ENCODE data around the gene GPR39. TPM values are rescaled to one million over a fixed set of nuclear protein-coding genes. Genes with fewer than 3 reads are reported as not detected.

GPR39 gene
- total and polyA plus RNA-seq, 2 donors (not counting 3 experiments of a cell fraction or from before 2014, with no cell fraction given), result 0.03 to 0.20 TPM

DNA sequence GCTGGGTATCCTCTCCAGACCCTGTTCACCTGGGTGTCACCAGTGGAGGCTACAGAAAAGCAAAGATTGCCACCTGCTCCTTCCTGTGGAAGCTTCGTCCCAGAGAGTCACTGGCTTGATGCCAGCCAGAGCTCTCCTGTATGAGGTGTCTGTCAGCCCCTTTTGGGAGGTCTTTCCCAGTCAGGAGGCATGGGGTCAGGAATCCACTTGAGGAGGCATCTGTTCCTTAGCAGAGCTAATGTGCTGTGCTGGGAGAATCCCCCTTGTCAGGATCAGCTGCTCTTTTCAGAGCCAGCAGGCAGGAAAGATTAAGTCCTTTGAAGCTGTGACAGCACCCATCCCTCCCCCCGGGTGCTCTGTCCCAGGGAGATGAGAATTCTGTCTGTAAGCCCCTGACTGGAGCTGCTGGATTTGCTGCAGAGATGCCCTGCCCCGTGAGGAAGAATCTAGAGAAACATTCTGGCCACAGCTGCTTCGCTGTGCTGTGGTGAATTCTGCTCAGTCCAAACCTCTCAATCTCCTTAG is 121.8 kb downstream of the GPR39 start:
- Histone ChIP-seq H3K27me3 (ENCODE audit: control insufficient read depth in 2 of 2, insufficient read depth in 2 of 2, low read length in 2 of 2) (no peaks in the 10 kb centered on the region), H3K4me3 (replicated peaks in 1 of 3; ENCODE audit: insufficient read depth in 1 of 3, low read depth in 1 of 3, low read length in 3 of 3) (no peak overlapping the region), H3K9ac (replicated peaks; ENCODE audit: extremely low read depth, insufficient read depth, low read length) (no peak overlapping the region), H3K79me2 (ENCODE audit: control insufficient read depth, insufficient read depth, low read length) (no peaks in the 10 kb centered on the region), H3K9me3 (replicated peaks; ENCODE audit: control insufficient read depth, insufficient read depth, low read length) (no peaks in the 10 kb centered on the region), H3K36me3 (ENCODE audit: control insufficient read depth in 2 of 2, extremely low read depth in 1 of 2, insufficient read depth in 2 of 2, low read length in 2 of 2) (no peaks in the 10 kb centered on the region), H3K4me1 (ENCODE audit: control insufficient read depth, extremely low read depth, insufficient read depth, low read length) (no peaks in the 10 kb centered on the region), H4K20me1 (replicated peaks; ENCODE audit: control insufficient read depth, extremely low read depth, insufficient read depth, low read length) (no peaks in the 10 kb centered on the region), H3K9me1 (replicated peaks; ENCODE audit: control insufficient read depth, extremely low read depth, insufficient read depth, low read length) (no peaks in the 10 kb centered on the region), H3K4me2 (ENCODE audit: insufficient read depth, low read length) (no peak overlapping the region), H2AFZ (ENCODE audit: low read depth, low read length) (no peak overlapping the region), H3K27ac (ENCODE audit: insufficient read depth, low read depth, low read length) (no peak overlapping the region)
- CTCF ChIA-PET, result interaction anchor here (2.7 kb wide), 1 partner anchor 9 kb away, joined by 9 read pairs; no protein-coding TSS in a partner anchor
- DNase-seq (ENCODE audit: low read depth, low spot score) (no peak), FAIRE-seq (no peak)
- no TSS peak for BruUV-seq (replicated peaks)
- intact Hi-C loops (cut with micrococcal nuclease) (no loop called here), dilution Hi-C loops (cut with MboI; ENCODE audit: extremely low pct_ligation_motif_present, low sequenced_read_pairs) (no loop called here)
- POLR2A ChIA-PET, result no interaction called here
- TF ChIP-seq POLR2AphosphoS5 (IDR thresholded peaks at IDR 0.05; ENCODE audit: insufficient read depth, low read depth, low read length) (no peak), GATA2 (IDR thresholded peaks at IDR 0.05; ENCODE audit: insufficient read depth, insufficient read length, low read depth, low read length) (no peak), EZH2 (IDR thresholded peaks at IDR 0.05; ENCODE audit: borderline replicate concordance, low read depth, low read length, severe bottlenecking) (no peak), MAX (IDR thresholded peaks at IDR 0.05; ENCODE audit: insufficient read depth, insufficient read length) (no peak), FOS (IDR thresholded peaks at IDR 0.05; ENCODE audit: borderline replicate concordance, insufficient read depth, low read length) (no peak), POLR2A (IDR thresholded peaks at IDR 0.05; ENCODE audit: low read depth, low read length) (no peak), JUN (IDR thresholded peaks at IDR 0.05; ENCODE audit: borderline replicate concordance, insufficient read depth, insufficient read length, low read depth) (no peak), MYC (IDR thresholded peaks at IDR 0.05; ENCODE audit: low read depth, low read length) (no peak), CTCF (IDR thresholded peaks at IDR 0.05; ENCODE audit: extremely low read depth in 1 of 2, insufficient read depth in 1 of 2, low read depth in 1 of 2, low read length in 2 of 2) (no peak)
